Measurements from ENCODE around the gene MRPS25.

GRCh38 chr3:15010664-15011063 lies 54.5 kb downstream of the MRPS25 start:
- TF ChIP-seq EP300 (IDR thresholded peaks at IDR 0.05; ENCODE audit: low read depth) (no peak), POLR2A (IDR thresholded peaks at IDR 0.05) (no peak)
